GM12878 (cell line): ENCODE results near the gene ANO2. TPM values are rescaled to one million over a fixed set of nuclear protein-coding genes. Genes with fewer than 3 reads are reported as not detected.

Source experiments
- ATAC-seq: fragments of 200-7000 bp; cut with Tn5 transposase; 3 replicates; pipeline ENCODE4 v1.9.1; 2020; ENCODE audit warnings: mild to moderate bottlenecking, moderate library complexity
- BruUV-seq: library from RNA; stranded (reverse); fragments of 400-500 nt; replicated peaks from 2 replicates; lab custom pipeline; 2021; lab: Mats Ljungman, UMichigan
- CTCF ChIA-PET: fragments of 300-600 bp; sonication (Branson Sonifier 250); formaldehyde crosslinking; extraction: SDS; loops from one replicate; lab custom pipeline; 2021; ENCODE audit warnings: inconsistent platforms; lab: Yijun Ruan, JAX
- POLR2A ChIA-PET: fragments of 350-600 bp; formaldehyde crosslinking; extraction: SDS; loops from one replicate; lab custom pipeline; 2021; ENCODE audit warnings: inconsistent platforms; lab: Charles Lee
- RAD21 ChIA-PET: fragments of 300-600 bp; sonication (Branson Sonifier 250); formaldehyde crosslinking; loops from one replicate; lab custom pipeline; 2023; ENCODE audit warnings: antibody characterized with exemption; ENCODE audit not compliant: unreplicated experiment; lab: Charles Lee
- SMC1A ChIA-PET: fragments of 300-600 bp; sonication (Branson Sonifier 250); formaldehyde crosslinking; loops from one replicate; lab custom pipeline; 2023; ENCODE audit not compliant: unreplicated experiment, uncharacterized antibody; lab: Charles Lee
- DNase-seq: peaks from one replicate; pipeline ENCODE4 v3.0.0-alpha.2; 2011; ENCODE audit warnings: low read depth, low spot score
- FAIRE-seq: peaks from 3 replicates; lab custom pipeline; 2011; peaks lifted over from hg19 to GRCh38; lab: Jason Lieb, UNC
- H2AFZ ChIP-seq: 2 replicates; pipeline ENCODE4 v1.6.0; 2011; ENCODE audit warnings: low read depth, low read length, control low read depth; ENCODE audit not compliant: control insufficient read depth
- H3K27ac ChIP-seq: 2 replicates; pipeline ENCODE4 v1.5.1; 2011; ENCODE audit warnings: control low read depth; ENCODE audit not compliant: control insufficient read depth, insufficient read depth
- H3K27me3 ChIP-seq, 2 experiments: replicated peaks in 1 of 2; 2 replicates each; pipeline versions ENCODE4 v1.6.0 to v1.6.1; 2011; ENCODE audit warnings: low read length in 1 of 2; ENCODE audit not compliant: control insufficient read depth in 2 of 2, insufficient read depth in 2 of 2
- H3K36me3 ChIP-seq, 2 experiments: 2 replicates each; pipeline ENCODE4 v1.5.1; 2011; ENCODE audit warnings: low read length in 1 of 2; ENCODE audit not compliant: control insufficient read depth in 2 of 2, insufficient read depth in 2 of 2
- H3K4me1 ChIP-seq: 2 replicates; pipeline ENCODE4 v1.6.1; 2011; ENCODE audit warnings: mild to moderate bottlenecking, low read length, moderate library complexity, mixed read lengths; ENCODE audit not compliant: control insufficient read depth, insufficient read depth
- H3K4me2 ChIP-seq: 2 replicates; pipeline ENCODE4 v1.6.0; 2011; ENCODE audit warnings: control low read depth; ENCODE audit not compliant: control insufficient read depth, insufficient read depth
- H3K4me3 ChIP-seq: fragments of 200-600 bp; sonication (generic); 2 replicates; pipeline ENCODE4 v1.5.1; 2016
- H3K79me2 ChIP-seq: 2 replicates; pipeline ENCODE4 v1.6.0; 2011; ENCODE audit warnings: low read length; ENCODE audit not compliant: control insufficient read depth, insufficient read depth
- H3K9ac ChIP-seq: 2 replicates; pipeline ENCODE4 v1.8.0; 2011; ENCODE audit warnings: low read length, control low read depth, mixed read lengths; ENCODE audit not compliant: control insufficient read depth, insufficient read depth
- H3K9me3 ChIP-seq: replicated peaks from 3 replicates; pipeline ENCODE4 v1.5.1; 2011; ENCODE audit warnings: mild to moderate bottlenecking, low read length; ENCODE audit not compliant: control insufficient read depth, insufficient read depth
- H4K20me1 ChIP-seq: 2 replicates; pipeline ENCODE4 v1.6.0; 2011; ENCODE audit not compliant: control insufficient read depth, insufficient read depth
- MEF2A ChIP-seq: IDR thresholded peaks from 2 replicates; pipeline ENCODE4 v1.6.1; 2011; ENCODE audit warnings: low read depth, mild to moderate bottlenecking, low read length, moderate library complexity; ENCODE audit not compliant: insufficient read depth
- PAX5 ChIP-seq: IDR thresholded peaks from 2 replicates; pipeline ENCODE4 v1.6.1; 2011; ENCODE audit warnings: low read depth, low read length, borderline replicate concordance
- ZNF384 ChIP-seq: IDR thresholded peaks from 2 replicates; pipeline ENCODE4 v1.6.1; 2012; ENCODE audit warnings: low read depth, mild to moderate bottlenecking, low read length, improper control_type of control experiment, borderline replicate concordance
- WGBS: methylation state at CpG from one replicate; pipeline ENCODE4 v1.1.6; 2016; ENCODE audit warnings: low lambda C conversion rate; ENCODE audit not compliant: insufficient replicate concordance, insufficient coverage; ENCODE audit errors: missing lambda C conversion rate; 5-methylcytosine and 5-hydroxymethylcytosine counted together
- in situ Hi-C: fragments of 300-500 bp; cut with MboI; formaldehyde crosslinking; loops from 9 replicates; pipeline ENCODE4 v1.14.3; 2018; ENCODE audit warnings: mixed read lengths
- intact Hi-C: fragments of 100-400 bp; cut with micrococcal nuclease; formaldehyde crosslinking; loops from one replicate; pipeline ENCODE4 v1.14.2; 2022; ENCODE audit not compliant: unreplicated experiment
- polyA plus RNA-seq, 11 experiments: library from polyadenylated mRNA; depleted of rRNA in 4 of 11; unstranded in 6 of 11; stranded (reverse) in 5 of 11; fragments of >200 nt; fragmentation: Nextera tagmentation in 4 of 11; fragmentation: Illumina TruSeq in 1 of 11; extraction: Ambion mirVana in 4 of 11; extraction: Trizol in 1 of 11; gene quantifications; 1 replicate in 1 of 11; 2 replicates in 10 of 11; pipeline versions ENCODE4 v1.2.1 to v1.2.3, GENCODE V29; 2011 to 2016; ENCODE audit warnings: inconsistent platforms in 2 of 11, missing spikeins in 2 of 11, low read depth in 1 of 11
- total RNA-seq, 4 experiments: library from RNA; depleted of rRNA in 3 of 4; stranded (reverse); fragments of >200 nt in 3 of 4; fragmentation: Illumina TruSeq in 1 of 4; extraction: Trizol in 1 of 4; gene quantifications; 2 replicates each; pipeline versions ENCODE4 v1.2.1 to v1.2.3, GENCODE V29; 2013 to 2021
- TF ChIP-seq, protein P1 (sequence below): fragments of 450-650 bp; IDR thresholded peaks from 2 replicates; pipeline ENCODE4 v1.6.1; 2017; ENCODE audit warnings: mild to moderate bottlenecking, moderate library complexity
- TF ChIP-seq, protein P2 (sequence below): fragments of 450-650 bp; IDR thresholded peaks from 2 replicates; pipeline ENCODE4 v1.6.1; 2014; ENCODE audit warnings: mild to moderate bottlenecking
- TF ChIP-seq, protein P3 (sequence below): fragments of 450-650 bp; IDR thresholded peaks from 2 replicates; pipeline ENCODE4 v1.6.1; 2017; ENCODE audit warnings: mild to moderate bottlenecking, moderate library complexity
- TF ChIP-seq, protein P4 (sequence below): IDR thresholded peaks from 2 replicates; pipeline ENCODE4 v1.6.1; 2012; ENCODE audit warnings: low read depth, low read length, improper control_type of control experiment

ANO2 gene
- total and polyA plus RNA-seq, 10 of the 15 experiments (the other 5 are each of a cell fraction or from before 2014, with no cell fraction given): not detected

DNA sequence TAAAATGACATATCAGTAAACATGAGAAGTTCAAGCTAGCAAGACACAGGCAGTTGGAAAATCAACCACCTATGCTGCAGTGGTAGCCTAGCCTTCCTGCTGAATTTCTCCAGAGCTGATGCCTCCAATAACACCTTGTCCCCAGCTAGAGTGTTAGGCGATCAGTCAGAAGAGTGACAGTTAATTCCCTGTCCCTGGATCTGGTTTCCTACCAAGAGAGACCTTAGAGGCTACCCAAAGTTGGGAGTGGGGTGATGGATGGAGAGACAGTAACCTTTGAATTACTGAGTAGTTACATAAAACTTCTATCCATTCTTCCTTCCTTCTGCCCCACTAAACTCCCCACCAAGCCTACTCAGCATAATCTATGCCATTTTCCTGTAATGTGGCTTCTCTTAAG is 1.9 kb upstream of the ANO2 start (continued):
- TF ChIP-seq, protein P1, sequence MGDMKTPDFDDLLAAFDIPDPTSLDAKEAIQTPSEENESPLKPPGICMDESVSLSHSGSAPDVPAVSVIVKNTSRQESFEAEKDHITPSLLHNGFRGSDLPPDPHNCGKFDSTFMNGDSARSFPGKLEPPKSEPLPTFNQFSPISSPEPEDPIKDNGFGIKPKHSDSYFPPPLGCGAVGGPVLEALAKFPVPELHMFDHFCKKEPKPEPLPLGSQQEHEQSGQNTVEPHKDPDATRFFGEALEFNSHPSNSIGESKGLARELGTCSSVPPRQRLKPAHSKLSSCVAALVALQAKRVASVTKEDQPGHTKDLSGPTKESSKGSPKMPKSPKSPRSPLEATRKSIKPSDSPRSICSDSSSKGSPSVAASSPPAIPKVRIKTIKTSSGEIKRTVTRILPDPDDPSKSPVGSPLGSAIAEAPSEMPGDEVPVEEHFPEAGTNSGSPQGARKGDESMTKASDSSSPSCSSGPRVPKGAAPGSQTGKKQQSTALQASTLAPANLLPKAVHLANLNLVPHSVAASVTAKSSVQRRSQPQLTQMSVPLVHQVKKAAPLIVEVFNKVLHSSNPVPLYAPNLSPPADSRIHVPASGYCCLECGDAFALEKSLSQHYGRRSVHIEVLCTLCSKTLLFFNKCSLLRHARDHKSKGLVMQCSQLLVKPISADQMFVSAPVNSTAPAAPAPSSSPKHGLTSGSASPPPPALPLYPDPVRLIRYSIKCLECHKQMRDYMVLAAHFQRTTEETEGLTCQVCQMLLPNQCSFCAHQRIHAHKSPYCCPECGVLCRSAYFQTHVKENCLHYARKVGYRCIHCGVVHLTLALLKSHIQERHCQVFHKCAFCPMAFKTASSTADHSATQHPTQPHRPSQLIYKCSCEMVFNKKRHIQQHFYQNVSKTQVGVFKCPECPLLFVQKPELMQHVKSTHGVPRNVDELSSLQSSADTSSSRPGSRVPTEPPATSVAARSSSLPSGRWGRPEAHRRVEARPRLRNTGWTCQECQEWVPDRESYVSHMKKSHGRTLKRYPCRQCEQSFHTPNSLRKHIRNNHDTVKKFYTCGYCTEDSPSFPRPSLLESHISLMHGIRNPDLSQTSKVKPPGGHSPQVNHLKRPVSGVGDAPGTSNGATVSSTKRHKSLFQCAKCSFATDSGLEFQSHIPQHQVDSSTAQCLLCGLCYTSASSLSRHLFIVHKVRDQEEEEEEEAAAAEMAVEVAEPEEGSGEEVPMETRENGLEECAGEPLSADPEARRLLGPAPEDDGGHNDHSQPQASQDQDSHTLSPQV: no peak
- TF ChIP-seq, all 136 proteins: peak for 0

DNA sequence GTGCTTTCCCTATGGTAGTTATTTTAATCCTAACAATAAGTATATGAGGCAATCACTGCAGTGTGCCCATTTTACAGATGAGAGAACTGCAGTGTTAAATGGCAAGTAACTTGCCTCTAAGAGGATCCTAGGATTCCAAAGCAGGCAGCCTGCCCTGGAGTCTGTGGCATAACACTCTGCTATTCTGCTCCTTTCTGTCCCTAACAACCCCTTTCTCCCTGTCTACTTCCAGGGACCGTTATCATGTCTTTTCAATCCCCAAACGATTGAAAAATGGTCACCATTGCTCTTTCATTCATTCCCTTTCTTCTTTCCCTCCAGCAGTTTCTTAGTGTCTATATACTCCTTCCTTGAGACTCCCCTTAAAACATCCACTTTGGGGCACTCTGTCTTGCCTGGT is 1.3 kb upstream of the ANO2 start:
- TF ChIP-seq, protein P2, sequence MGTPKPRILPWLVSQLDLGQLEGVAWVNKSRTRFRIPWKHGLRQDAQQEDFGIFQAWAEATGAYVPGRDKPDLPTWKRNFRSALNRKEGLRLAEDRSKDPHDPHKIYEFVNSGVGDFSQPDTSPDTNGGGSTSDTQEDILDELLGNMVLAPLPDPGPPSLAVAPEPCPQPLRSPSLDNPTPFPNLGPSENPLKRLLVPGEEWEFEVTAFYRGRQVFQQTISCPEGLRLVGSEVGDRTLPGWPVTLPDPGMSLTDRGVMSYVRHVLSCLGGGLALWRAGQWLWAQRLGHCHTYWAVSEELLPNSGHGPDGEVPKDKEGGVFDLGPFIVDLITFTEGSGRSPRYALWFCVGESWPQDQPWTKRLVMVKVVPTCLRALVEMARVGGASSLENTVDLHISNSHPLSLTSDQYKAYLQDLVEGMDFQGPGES: no peak
- TF ChIP-seq MEF2A (no peak), PAX5 (no peak), ZNF384 (no peak)
- TF ChIP-seq, protein P3, sequence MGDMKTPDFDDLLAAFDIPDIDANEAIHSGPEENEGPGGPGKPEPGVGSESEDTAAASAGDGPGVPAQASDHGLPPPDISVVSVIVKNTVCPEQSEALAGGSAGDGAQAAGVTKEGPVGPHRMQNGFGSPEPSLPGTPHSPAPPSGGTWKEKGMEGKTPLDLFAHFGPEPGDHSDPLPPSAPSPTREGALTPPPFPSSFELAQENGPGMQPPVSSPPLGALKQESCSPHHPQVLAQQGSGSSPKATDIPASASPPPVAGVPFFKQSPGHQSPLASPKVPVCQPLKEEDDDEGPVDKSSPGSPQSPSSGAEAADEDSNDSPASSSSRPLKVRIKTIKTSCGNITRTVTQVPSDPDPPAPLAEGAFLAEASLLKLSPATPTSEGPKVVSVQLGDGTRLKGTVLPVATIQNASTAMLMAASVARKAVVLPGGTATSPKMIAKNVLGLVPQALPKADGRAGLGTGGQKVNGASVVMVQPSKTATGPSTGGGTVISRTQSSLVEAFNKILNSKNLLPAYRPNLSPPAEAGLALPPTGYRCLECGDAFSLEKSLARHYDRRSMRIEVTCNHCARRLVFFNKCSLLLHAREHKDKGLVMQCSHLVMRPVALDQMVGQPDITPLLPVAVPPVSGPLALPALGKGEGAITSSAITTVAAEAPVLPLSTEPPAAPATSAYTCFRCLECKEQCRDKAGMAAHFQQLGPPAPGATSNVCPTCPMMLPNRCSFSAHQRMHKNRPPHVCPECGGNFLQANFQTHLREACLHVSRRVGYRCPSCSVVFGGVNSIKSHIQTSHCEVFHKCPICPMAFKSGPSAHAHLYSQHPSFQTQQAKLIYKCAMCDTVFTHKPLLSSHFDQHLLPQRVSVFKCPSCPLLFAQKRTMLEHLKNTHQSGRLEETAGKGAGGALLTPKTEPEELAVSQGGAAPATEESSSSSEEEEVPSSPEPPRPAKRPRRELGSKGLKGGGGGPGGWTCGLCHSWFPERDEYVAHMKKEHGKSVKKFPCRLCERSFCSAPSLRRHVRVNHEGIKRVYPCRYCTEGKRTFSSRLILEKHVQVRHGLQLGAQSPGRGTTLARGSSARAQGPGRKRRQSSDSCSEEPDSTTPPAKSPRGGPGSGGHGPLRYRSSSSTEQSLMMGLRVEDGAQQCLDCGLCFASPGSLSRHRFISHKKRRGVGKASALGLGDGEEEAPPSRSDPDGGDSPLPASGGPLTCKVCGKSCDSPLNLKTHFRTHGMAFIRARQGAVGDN: no peak
- TF ChIP-seq, protein P4, sequence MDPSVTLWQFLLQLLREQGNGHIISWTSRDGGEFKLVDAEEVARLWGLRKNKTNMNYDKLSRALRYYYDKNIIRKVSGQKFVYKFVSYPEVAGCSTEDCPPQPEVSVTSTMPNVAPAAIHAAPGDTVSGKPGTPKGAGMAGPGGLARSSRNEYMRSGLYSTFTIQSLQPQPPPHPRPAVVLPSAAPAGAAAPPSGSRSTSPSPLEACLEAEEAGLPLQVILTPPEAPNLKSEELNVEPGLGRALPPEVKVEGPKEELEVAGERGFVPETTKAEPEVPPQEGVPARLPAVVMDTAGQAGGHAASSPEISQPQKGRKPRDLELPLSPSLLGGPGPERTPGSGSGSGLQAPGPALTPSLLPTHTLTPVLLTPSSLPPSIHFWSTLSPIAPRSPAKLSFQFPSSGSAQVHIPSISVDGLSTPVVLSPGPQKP: no peak

More for the DNA sequence above, 1.3 kb upstream of the ANO2 start:
- intact Hi-C loops (no loop called here), in situ Hi-C loops (no loop called here)
- no peak overlapping the region for H2AFZ ChIP-seq
- SMC1A ChIA-PET: no interaction called here
- no peaks in the 10 kb centered on the region for H3K9me3 ChIP-seq
- H3K36me3 ChIP-seq: no peaks in the 10 kb centered on the region
- H3K4me2 ChIP-seq: no peak overlapping the region
- no peaks in the 10 kb centered on the region for H4K20me1 ChIP-seq
- no peak overlapping the region for H3K27ac ChIP-seq
- RAD21 ChIA-PET: no interaction called here
- CTCF ChIA-PET: no interaction called here
- ATAC-seq (no peak), FAIRE-seq (no peak), DNase-seq (no peak)
- H3K4me3 ChIP-seq: no peak overlapping the region
- no TSS peak for BruUV-seq
- H3K79me2 ChIP-seq: no peaks in the 10 kb centered on the region
- POLR2A ChIA-PET: no interaction called here
- no peak overlapping the region for H3K9ac ChIP-seq
- WGBS: 0% methylated on average over 2 of the region's 2 CpGs
- peaks cover 11 to 16% of the 10 kb centered on the region in 2 experiments for H3K27me3 ChIP-seq
- H3K4me1 ChIP-seq: no peaks in the 10 kb centered on the region
